PFSK-1 (cell line): ENCODE results near the gene KCNMA1.

Experiments used
- POLR2AphosphoS5 ChIP-seq: IDR thresholded peaks from 2 replicates; pipeline ENCODE4 v1.6.1; 2012; ENCODE audit warnings: low read depth, mild to moderate bottlenecking, control low read depth, low read length, moderate library complexity
- REST ChIP-seq, 2 experiments: IDR thresholded peaks; 2 replicates each; pipeline versions ENCODE4 v1.6.1 to v1.8.0; 2011 to 2012; ENCODE audit warnings: low read depth in 2 of 2, low read length in 2 of 2, control low read depth in 1 of 2, inconsistent platforms in 1 of 2, mild to moderate bottlenecking in 1 of 2, moderate library complexity in 1 of 2; ENCODE audit not compliant: insufficient read depth in 1 of 2
- SIN3A ChIP-seq: IDR thresholded peaks from 2 replicates; pipeline ENCODE4 v1.6.1; 2012; ENCODE audit warnings: mild to moderate bottlenecking, low read length, moderate library complexity, borderline replicate concordance; ENCODE audit not compliant: insufficient read depth

DNA sequence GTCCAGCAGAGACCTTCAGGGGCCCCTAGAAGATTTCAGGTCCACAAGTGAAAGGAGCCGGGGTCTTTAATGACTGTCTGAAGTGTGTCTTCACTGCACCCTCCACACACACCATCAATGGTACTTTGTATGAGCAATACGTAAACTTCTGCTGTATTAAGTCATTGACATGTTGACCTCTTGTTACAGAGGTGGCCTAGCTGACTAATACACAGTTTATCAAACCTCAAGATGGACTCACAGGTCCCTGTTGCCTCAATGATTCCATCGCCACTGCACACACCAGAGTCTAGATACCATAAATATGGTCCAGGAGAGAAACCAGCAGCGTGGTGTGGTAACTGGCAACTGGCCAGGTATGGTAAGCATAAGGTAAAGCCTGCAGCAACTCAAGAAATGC lies 19.5 kb downstream of the KCNMA1 start:
- TF ChIP-seq POLR2AphosphoS5 (no peak), REST (IDR thresholded peaks at IDR 0.05; ENCODE audit: insufficient read depth in 1 of 2, low read depth in 2 of 2, low read length in 2 of 2) (no peak), SIN3A (no peak)
